Stomach (tissue), 9 donors: Measurements from ENCODE around the gene OR5A1. TPM values are rescaled to one million over a fixed set of nuclear protein-coding genes. Genes with fewer than 3 reads are reported as not detected.

Experiments
- DNase-seq, 2 donors: peaks; one replicate each; pipeline versions ENCODE4 v3.0.0 to v3.0.0-alpha.2; 2013 to 2019
- H3K27ac ChIP-seq, 5 donors: fragments of 200-600 bp in 4 of 5; sonication (generic) in 4 of 5; one replicate each; pipeline ENCODE4 v1.5.1; 2013 to 2019; ENCODE audit warnings: mild to moderate bottlenecking in 1 of 5, moderate library complexity in 1 of 5
- H3K27me3 ChIP-seq, 3 donors: fragments of 200-600 bp; sonication (generic); one replicate each; pipeline ENCODE4 v1.5.1; 2017 to 2019; ENCODE audit warnings: mixed run types in 1 of 3
- H3K36me3 ChIP-seq, 4 donors: fragments of 200-600 bp; sonication (generic); 1 replicate in 3 of 4; 2 replicates in 1 of 4; pipeline ENCODE4 v1.5.1; 2016 to 2019
- H3K4me1 ChIP-seq, 4 donors: fragments of 200-600 bp; sonication (generic); one replicate each; pipeline ENCODE4 v1.5.1; 2016 to 2019
- H3K4me3 ChIP-seq, 4 donors: fragments of 200-600 bp; sonication (generic) in 3 of 4; one replicate each; pipeline ENCODE4 v1.5.1; 2016 to 2019; ENCODE audit warnings: mild to moderate bottlenecking in 1 of 4
- H3K9me3 ChIP-seq, 4 donors: fragments of 200-600 bp; sonication (generic); one replicate each; pipeline ENCODE4 v1.5.1; 2016 to 2019
- EP300 ChIP-seq: sonication (generic); formaldehyde crosslinking; IDR thresholded peaks from one replicate; pipeline ENCODE4 v1.6.1; 2017; ENCODE audit warnings: antibody characterized with exemption
- POLR2A ChIP-seq, 4 donors: fragments of 450-650 bp; IDR thresholded peaks; one replicate each; pipeline ENCODE4 v1.6.1; 2016; ENCODE audit warnings: antibody characterized with exemption in 4 of 4, control low read depth in 2 of 4, mild to moderate bottlenecking in 1 of 4, moderate library complexity in 1 of 4
- POLR2AphosphoS5 ChIP-seq, 3 donors: sonication (generic); formaldehyde crosslinking; IDR thresholded peaks; one replicate each; pipeline ENCODE4 v1.6.1; 2016; ENCODE audit warnings: antibody characterized with exemption in 3 of 3
- WGBS, 5 donors: extraction: QIAGEN DNeasy Blood & Tissue Kit in 3 of 5; methylation state at CpG; one replicate each; pipeline versions ENCODE4 v1.1.5 to v1.1.7; 2013 to 2018; 5-methylcytosine and 5-hydroxymethylcytosine counted together
- intact Hi-C: fragments of 100-400 bp; cut with DNase I; formaldehyde crosslinking; loops from one replicate; pipeline ENCODE4 v1.15.1; 2023; ENCODE audit warnings: low total_unique reads
- polyA plus RNA-seq, 3 donors: library from polyadenylated mRNA; stranded (reverse); fragments of 200-250 nt; gene quantifications; one replicate each; pipeline ENCODE4 v1.2.3, GENCODE V29; 2013
- total RNA-seq, 5 donors: library from RNA; depleted of rRNA; stranded (reverse); fragments of >200 nt; gene quantifications; one replicate each; pipeline versions ENCODE4 v1.1.0 to v1.2.3, GENCODE V29; 2014 to 2016
- TF ChIP-seq, protein P1 (sequence below), 7 experiments: fragments of 450-650 bp in 4 of 7; fragments of 200-600 bp in 3 of 7; sonication (generic) in 3 of 7; IDR thresholded peaks; one replicate each; pipeline ENCODE4 v1.5.1; 2016 to 2019; ENCODE audit warnings: antibody characterized with exemption in 7 of 7, control low read depth in 2 of 7, mild to moderate bottlenecking in 1 of 7
- donor health status: healthy with polysubstance abuse.
- donor health status: Bipolar disorder and iron deficiency.
- donor health status: healthy.

OR5A1 gene
- total and polyA plus RNA-seq, 8 donors = not detected

GRCh38 chr11:59473015-59473414, 36.7 kb downstream of the OR5A1 start, which contains the start of gene OR4D10:
Gene OR4D10 (plus strand): TSS chr11:59473315. CDS start chr11:59477430, 4,115 bp downstream.
- TF ChIP-seq POLR2A (IDR thresholded peaks at IDR 0.05) (no peak), POLR2AphosphoS5 (IDR thresholded peaks at IDR 0.05) (no peak), EP300 (no peak)
- TF ChIP-seq, protein P1, sequence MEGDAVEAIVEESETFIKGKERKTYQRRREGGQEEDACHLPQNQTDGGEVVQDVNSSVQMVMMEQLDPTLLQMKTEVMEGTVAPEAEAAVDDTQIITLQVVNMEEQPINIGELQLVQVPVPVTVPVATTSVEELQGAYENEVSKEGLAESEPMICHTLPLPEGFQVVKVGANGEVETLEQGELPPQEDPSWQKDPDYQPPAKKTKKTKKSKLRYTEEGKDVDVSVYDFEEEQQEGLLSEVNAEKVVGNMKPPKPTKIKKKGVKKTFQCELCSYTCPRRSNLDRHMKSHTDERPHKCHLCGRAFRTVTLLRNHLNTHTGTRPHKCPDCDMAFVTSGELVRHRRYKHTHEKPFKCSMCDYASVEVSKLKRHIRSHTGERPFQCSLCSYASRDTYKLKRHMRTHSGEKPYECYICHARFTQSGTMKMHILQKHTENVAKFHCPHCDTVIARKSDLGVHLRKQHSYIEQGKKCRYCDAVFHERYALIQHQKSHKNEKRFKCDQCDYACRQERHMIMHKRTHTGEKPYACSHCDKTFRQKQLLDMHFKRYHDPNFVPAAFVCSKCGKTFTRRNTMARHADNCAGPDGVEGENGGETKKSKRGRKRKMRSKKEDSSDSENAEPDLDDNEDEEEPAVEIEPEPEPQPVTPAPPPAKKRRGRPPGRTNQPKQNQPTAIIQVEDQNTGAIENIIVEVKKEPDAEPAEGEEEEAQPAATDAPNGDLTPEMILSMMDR (IDR thresholded peaks at IDR 0.05) = no peak
- Histone ChIP-seq H3K4me1 (no peaks in the 10 kb centered on the region), H3K36me3 (no peaks in the 10 kb centered on the region), H3K27ac (no peak within 1 kb of the TSS), H3K27me3 (no peaks in the 10 kb centered on the region), H3K4me3 (no peak within 1 kb of the TSS), H3K9me3 (no peaks in the 10 kb centered on the region)
- intact Hi-C loops = no loop called here
- no peak for DNase-seq

GRCh38 chr11:59475176-59475575, 38.9 kb downstream of the OR5A1 start:
- H3K9me3 ChIP-seq = no peaks in the 10 kb centered on the region
- H3K27ac ChIP-seq = no peak overlapping the region
- H3K36me3 ChIP-seq = no peaks in the 10 kb centered on the region
- intact Hi-C loops = no loop called here
- DNase-seq = peak in 1 of 2 donors; percentile 12
- H3K4me3 ChIP-seq = no peak overlapping the region
- TF ChIP-seq, protein P1 (IDR thresholded peaks at IDR 0.05) = no peak
- no peak for TF ChIP-seq POLR2AphosphoS5 (IDR thresholded peaks at IDR 0.05)
- no peak for TF ChIP-seq POLR2A (IDR thresholded peaks at IDR 0.05)
- no peak for TF ChIP-seq EP300
- no peaks in the 10 kb centered on the region for H3K27me3 ChIP-seq
- 68 to 76% (median 74%) methylated on average over 9 of the region's 9 CpGs for WGBS, 5 donors
- H3K4me1 ChIP-seq = no peaks in the 10 kb centered on the region

DNA sequence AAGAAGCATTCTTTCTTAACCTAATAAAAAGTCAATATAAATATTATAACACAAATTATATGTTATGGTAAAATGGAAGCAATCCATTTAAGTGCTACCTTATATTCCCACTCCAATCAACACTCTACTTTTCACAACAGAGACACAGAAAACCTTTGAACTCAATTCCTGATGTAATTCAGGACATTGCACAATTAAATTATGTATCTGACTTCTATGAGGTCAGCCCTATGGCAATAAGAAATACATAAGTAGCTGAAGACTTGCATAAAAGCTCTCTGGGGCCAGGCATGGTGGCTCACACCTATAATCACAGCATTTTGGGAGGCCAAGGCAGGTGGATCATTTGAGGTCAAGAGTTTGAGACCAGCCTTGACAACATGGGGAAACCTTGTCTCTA, 43.6 kb downstream of the OR5A1 start:
- H3K9me3 ChIP-seq = no peaks in the 10 kb centered on the region
- H3K4me3 ChIP-seq = no peak overlapping the region
- TF ChIP-seq EP300 (no peak), POLR2A (IDR thresholded peaks at IDR 0.05) (no peak), POLR2AphosphoS5 (IDR thresholded peaks at IDR 0.05) (no peak)
- TF ChIP-seq, protein P1 (IDR thresholded peaks at IDR 0.05) = no peak
- no peaks in the 10 kb centered on the region for H3K36me3 ChIP-seq
- H3K4me1 ChIP-seq = no peaks in the 10 kb centered on the region
- no peaks in the 10 kb centered on the region for H3K27me3 ChIP-seq
- DNase-seq = no peak
- no peak overlapping the region for H3K27ac ChIP-seq
- intact Hi-C loops = no loop called here

GRCh38 chr11:59480359-59480758, 44.1 kb downstream of the OR5A1 start:
- intact Hi-C loops = no loop called here
- no peaks in the 10 kb centered on the region for H3K27me3 ChIP-seq
- WGBS, 5 donors = 72 to 87% (median 86%) methylated on average over 3 of the region's 3 CpGs

More at GRCh38 chr11:59480359-59480758, 44.1 kb downstream of the OR5A1 start:
- no peaks in the 10 kb centered on the region for H3K9me3 ChIP-seq
- no peak for DNase-seq
- H3K36me3 ChIP-seq = no peaks in the 10 kb centered on the region
- TF ChIP-seq, protein P1 (IDR thresholded peaks at IDR 0.05) = no peak
- no peak for TF ChIP-seq EP300
- TF ChIP-seq POLR2AphosphoS5 (IDR thresholded peaks at IDR 0.05) = no peak
- no peak for TF ChIP-seq POLR2A (IDR thresholded peaks at IDR 0.05)
- H3K27ac ChIP-seq = no peak overlapping the region
- H3K4me3 ChIP-seq = no peak overlapping the region
- H3K4me1 ChIP-seq = no peaks in the 10 kb centered on the region

Other genes starting within 250 kb of the OR5A1 start
- gene MPEG1, start 223.5 kb upstream of the OR5A1 start, total RNA-seq = 10 to 100 TPM in 3 of 5 donors, 1 to 10 TPM in 1, not detected in 1; 5.3 to 18.4 (median 16.1) TPM
- 1 to 10 TPM; 1.4 to 5.2 (median 5.0) TPM for gene MPEG1, start 223.5 kb upstream of the OR5A1 start, polyA plus RNA-seq
- gene OR5AN1, start 77.6 kb upstream of the OR5A1 start, total RNA-seq = under 1 TPM in 1 of 5 donors, not detected in 4; under 0.01 TPM
- not detected for gene OR5AN1, start 77.6 kb upstream of the OR5A1 start, polyA plus RNA-seq
- not detected for gene OR5A2, start 10.1 kb upstream of the OR5A1 start, total RNA-seq
- gene OR5A2, start 10.1 kb upstream of the OR5A1 start, polyA plus RNA-seq = not detected
- gene OR4D6, start 20.5 kb downstream of the OR5A1 start, total RNA-seq = not detected
- not detected for gene OR4D6, start 20.5 kb downstream of the OR5A1 start, polyA plus RNA-seq
- gene OR4D10, start 36.8 kb downstream of the OR5A1 start, total RNA-seq = not detected
- gene OR4D10, start 36.8 kb downstream of the OR5A1 start, polyA plus RNA-seq = not detected
- not detected for gene OR4D11, start 67.1 kb downstream of the OR5A1 start, total RNA-seq
- gene OR4D11, start 67.1 kb downstream of the OR5A1 start, polyA plus RNA-seq = not detected
- under 1 TPM in 1 of 5 donors, not detected in 4; under 0.01 TPM for gene OR4D9, start 75.1 kb downstream of the OR5A1 start, total RNA-seq
- not detected for gene OR4D9, start 75.1 kb downstream of the OR5A1 start, polyA plus RNA-seq
- 10 to 100 TPM; 27.2 to 67.9 (median 33.3) TPM for gene OSBP, start 179.3 kb downstream of the OR5A1 start, total RNA-seq
- gene OSBP, start 179.3 kb downstream of the OR5A1 start, polyA plus RNA-seq = 10 to 100 TPM; 10.8 to 15.1 (median 14.2) TPM
- 10 to 100 TPM in 3 of 5 donors, 1 to 10 TPM in 2; 7.5 to 16.7 (median 10.7) TPM for gene PATL1, start 232.6 kb downstream of the OR5A1 start, total RNA-seq
- 10 to 100 TPM in 1 of 3 donors, 1 to 10 TPM in 2; 8.0 to 15.9 (median 9.5) TPM for gene PATL1, start 232.6 kb downstream of the OR5A1 start, polyA plus RNA-seq